ENCODE results near the gene GCFC2. TPM values are rescaled to one million over a fixed set of nuclear protein-coding genes. Genes with fewer than 3 reads are reported as not detected.

The GCFC2 gene
- total RNA-seq: 100 to 1,000 TPM in 1 of 5 donors, 10 to 100 TPM in 3, 1 to 10 TPM in 1; 9.3 to 112 (median 24.6) TPM
- 10 to 100 TPM; 10.9 to 20.9 (median 15.4) TPM for polyA plus RNA-seq
- long read RNA-seq, donor 1, full-length matches to known transcripts: 1 of 1 reads
- long read RNA-seq, donor 1, partial matches to known transcripts: 0 of 1 reads
- long read RNA-seq, donor 1, other reads (novel, unspliced or antisense): 0 of 1 reads
- long read RNA-seq, donor 2, full-length matches to known transcripts: 2 of 8 reads
- long read RNA-seq, donor 2, partial matches to known transcripts: 6 of 8 reads
- long read RNA-seq, donor 2, other reads (novel, unspliced or antisense): 0 of 8 reads
- long read RNA-seq, donor 3: 0 reads
- long read RNA-seq, donor 4: 0 reads
- long read RNA-seq, donor 5, full-length matches to known transcripts: 5 of 5 reads
- long read RNA-seq, donor 5, partial matches to known transcripts: 0 of 5 reads
- long read RNA-seq, donor 5, other reads (novel, unspliced or antisense): 0 of 5 reads
- long read RNA-seq, donor 6: 0 reads
- long read RNA-seq, donor 7: 0 reads
- long read RNA-seq, donor 8, partial matches to known transcripts: 8 of 10 reads
- long read RNA-seq, donor 8, other reads (novel, unspliced or antisense): 0 of 10 reads
- long read RNA-seq, donor 9, partial matches to known transcripts: 0 of 4 reads
- long read RNA-seq, donor 9, other reads (novel, unspliced or antisense): 0 of 4 reads
- long read RNA-seq, donor 10, partial matches to known transcripts: 5 of 17 reads
- long read RNA-seq, donor 10, other reads (novel, unspliced or antisense): 12 of 17 reads

- TF ChIP-seq, protein P1, sequence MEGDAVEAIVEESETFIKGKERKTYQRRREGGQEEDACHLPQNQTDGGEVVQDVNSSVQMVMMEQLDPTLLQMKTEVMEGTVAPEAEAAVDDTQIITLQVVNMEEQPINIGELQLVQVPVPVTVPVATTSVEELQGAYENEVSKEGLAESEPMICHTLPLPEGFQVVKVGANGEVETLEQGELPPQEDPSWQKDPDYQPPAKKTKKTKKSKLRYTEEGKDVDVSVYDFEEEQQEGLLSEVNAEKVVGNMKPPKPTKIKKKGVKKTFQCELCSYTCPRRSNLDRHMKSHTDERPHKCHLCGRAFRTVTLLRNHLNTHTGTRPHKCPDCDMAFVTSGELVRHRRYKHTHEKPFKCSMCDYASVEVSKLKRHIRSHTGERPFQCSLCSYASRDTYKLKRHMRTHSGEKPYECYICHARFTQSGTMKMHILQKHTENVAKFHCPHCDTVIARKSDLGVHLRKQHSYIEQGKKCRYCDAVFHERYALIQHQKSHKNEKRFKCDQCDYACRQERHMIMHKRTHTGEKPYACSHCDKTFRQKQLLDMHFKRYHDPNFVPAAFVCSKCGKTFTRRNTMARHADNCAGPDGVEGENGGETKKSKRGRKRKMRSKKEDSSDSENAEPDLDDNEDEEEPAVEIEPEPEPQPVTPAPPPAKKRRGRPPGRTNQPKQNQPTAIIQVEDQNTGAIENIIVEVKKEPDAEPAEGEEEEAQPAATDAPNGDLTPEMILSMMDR (IDR thresholded peaks at IDR 0.05): peak in 4 of 7 experiments; percentile 4 to 42 (median 20)
- TF ChIP-seq POLR2A (IDR thresholded peaks at IDR 0.05) (peak in 1 of 4 donors; percentile 26), EP300 (IDR thresholded peaks at IDR 0.05) (no peak), POLR2AphosphoS5 (IDR thresholded peaks at IDR 0.05) (peak in 1 of 3 donors; percentile 61)
- Histone ChIP-seq H3K4me3 (peak within 1 kb of the TSS; percentile 71 to 88 (median 73)), H3K4me1 (peaks cover 10 to 35% (median 22%) of the 10 kb centered on the region in 4 donors), H3K9me3 (no peaks in the 10 kb centered on the region), H3K36me3 (peaks cover 0 to 6% (median 4%) of the 10 kb centered on the region in 4 donors), H3K27ac (peak within 1 kb of the TSS; percentile 88 to 95 (median 94)), H3K27me3 (no peaks in the 10 kb centered on the region)
- intact Hi-C loops (cut with DNase I; ENCODE audit: low total_unique reads): no loop called here
- WGBS, 5 donors: 1 to 3% (median 2%) methylated on average over 12 to 66 of the region's 66 CpGs
- peak; percentile 92 to 96 for DNase-seq
Observed at GRCh38 chr2:75710577-75711253, at the start of gene GCFC2. GCFC2 (minus strand) TSS chr2:75710915; CDS start chr2:75710855, 60 bp downstream.

DNA sequence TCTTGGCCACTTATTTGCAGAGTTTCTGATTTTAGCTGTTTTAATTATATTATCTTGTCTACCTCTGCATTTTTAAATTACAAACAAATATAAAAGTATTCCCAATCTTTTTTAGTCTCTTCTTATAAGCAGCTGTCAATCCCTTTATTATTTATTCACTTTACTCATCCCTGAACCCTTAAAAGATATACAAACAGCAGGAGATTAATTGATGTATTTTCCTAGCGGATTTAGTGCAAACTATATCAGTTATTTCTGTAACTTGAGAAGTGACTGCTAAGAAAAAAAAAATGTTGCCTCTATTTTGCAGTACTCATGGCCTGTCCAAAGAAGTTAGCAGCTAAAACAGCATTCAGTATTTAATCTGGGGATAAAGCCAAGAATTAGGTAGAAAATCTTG, 42.1 kb upstream of the GCFC2 start:
- Histone ChIP-seq H3K27ac (no peak overlapping the region), H3K9me3 (peaks cover 0 to 7% (median 0%) of the 10 kb centered on the region in 4 donors), H3K27me3 (no peaks in the 10 kb centered on the region), H3K4me3 (no peak overlapping the region), H3K4me1 (no peaks in the 10 kb centered on the region), H3K36me3 (no peaks in the 10 kb centered on the region)
- WGBS, 5 donors: 35 to 54% (median 44%) methylated on average over 1 of the region's 1 CpG
- intact Hi-C loops (cut with DNase I; ENCODE audit: low total_unique reads): no loop called here
- no peak for DNase-seq
- TF ChIP-seq POLR2A (IDR thresholded peaks at IDR 0.05) (no peak), POLR2AphosphoS5 (IDR thresholded peaks at IDR 0.05) (no peak), EP300 (IDR thresholded peaks at IDR 0.05) (no peak)
- TF ChIP-seq, protein P1 (IDR thresholded peaks at IDR 0.05): no peak

DNA sequence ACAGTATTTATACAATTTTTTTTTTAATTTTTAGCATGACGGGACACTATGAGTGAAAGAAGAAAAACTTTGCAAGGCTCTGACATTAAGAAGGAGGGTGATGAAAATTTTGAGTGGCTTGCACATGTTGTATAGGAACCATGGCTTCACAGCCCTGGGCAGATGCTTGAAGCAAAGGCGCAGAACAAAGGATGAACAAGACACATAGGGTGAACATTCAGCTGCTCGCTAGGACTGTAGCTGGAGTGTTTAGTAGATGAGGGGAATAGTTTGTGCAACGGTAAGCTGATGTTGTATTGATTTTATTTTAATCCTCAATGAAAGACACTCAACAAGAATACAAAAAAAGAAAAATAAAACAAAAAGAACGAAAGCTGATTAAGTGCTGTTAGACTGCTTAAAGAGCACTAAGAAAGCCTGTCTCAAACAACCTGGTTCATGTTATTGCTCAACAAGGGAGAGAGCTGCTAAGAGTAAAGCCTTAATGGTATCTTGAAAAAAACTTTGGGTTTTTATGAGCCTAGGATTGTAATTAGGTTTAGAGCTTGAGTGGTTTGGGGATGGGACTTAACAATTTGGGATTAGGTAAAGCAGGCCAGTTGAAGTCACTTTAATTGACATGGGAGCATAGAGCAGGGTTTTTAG, 41.2 kb upstream of the GCFC2 start:
- H3K9me3 ChIP-seq: peaks cover 0 to 7% (median 0%) of the 10 kb centered on the region in 4 donors
- no peak for DNase-seq
- no peaks in the 10 kb centered on the region for H3K4me1 ChIP-seq
- TF ChIP-seq EP300 (IDR thresholded peaks at IDR 0.05) (no peak), POLR2AphosphoS5 (IDR thresholded peaks at IDR 0.05) (no peak), POLR2A (IDR thresholded peaks at IDR 0.05) (no peak)
- TF ChIP-seq, protein P1 (IDR thresholded peaks at IDR 0.05): no peak
- H3K27me3 ChIP-seq: no peaks in the 10 kb centered on the region
- no peak overlapping the region for H3K4me3 ChIP-seq
- WGBS, 5 donors: 69 to 85% (median 79%) methylated on average over 5 of the region's 5 CpGs
- no peaks in the 10 kb centered on the region for H3K36me3 ChIP-seq
- no peak overlapping the region for H3K27ac ChIP-seq
- intact Hi-C loops (cut with DNase I; ENCODE audit: low total_unique reads): no loop called here

All from stomach (tissue), 19 donors.